Ascending aorta (tissue), 2 donors: ENCODE data around the gene LBR. TPM values are rescaled to one million over a fixed set of nuclear protein-coding genes. Genes with fewer than 3 reads are reported as not detected.

Source experiments
- DNase-seq, 2 donors: peaks; one replicate each; pipeline ENCODE4 v3.0.0-alpha.2; 2019; ENCODE audit warnings: low spot score in 2 of 2
- H3K27ac ChIP-seq, 2 donors: fragments of 200-600 bp; sonication (generic); one replicate each; pipeline ENCODE4 v1.5.1; 2016 to 2017; ENCODE audit warnings: mild to moderate bottlenecking in 1 of 2
- H3K27me3 ChIP-seq: fragments of 200-600 bp; sonication (generic); one replicate; pipeline ENCODE4 v1.5.1; 2017
- H3K36me3 ChIP-seq, 2 donors: fragments of 200-600 bp; sonication (generic); one replicate each; pipeline ENCODE4 v1.5.1; 2016
- H3K4me1 ChIP-seq, 2 donors: fragments of 200-600 bp; sonication (generic); one replicate each; pipeline ENCODE4 v1.5.1; 2016 to 2017; ENCODE audit warnings: mild to moderate bottlenecking in 1 of 2
- H3K4me3 ChIP-seq, 2 donors: fragments of 200-600 bp; sonication (generic); one replicate each; pipeline ENCODE4 v1.5.1; 2016 to 2017; ENCODE audit warnings: mild to moderate bottlenecking in 1 of 2
- H3K9me3 ChIP-seq, 2 donors: fragments of 200-600 bp; sonication (generic); one replicate each; pipeline ENCODE4 v1.5.1; 2016
- intact Hi-C: fragments of 100-400 bp; cut with DNase I; formaldehyde crosslinking; loops from one replicate; pipeline ENCODE4 v1.15.1; 2023
- total RNA-seq: library from RNA; depleted of rRNA; stranded (reverse); fragments of >200 nt; gene quantifications from one replicate; pipeline ENCODE4 v1.1.0, GENCODE V29; 2016
- TF ChIP-seq, protein P1 (sequence below), 3 experiments: fragments of 200-600 bp in 2 of 3; fragments of 450-650 bp in 1 of 3; sonication (generic) in 2 of 3; IDR thresholded peaks; one replicate each; pipeline ENCODE4 v1.5.1; 2016 to 2019; ENCODE audit warnings: antibody characterized with exemption in 3 of 3, mild to moderate bottlenecking in 1 of 3, moderate library complexity in 1 of 3

Gene LBR
- total RNA-seq, 1 donor from 2014 or later = 21.1 TPM

DNA sequence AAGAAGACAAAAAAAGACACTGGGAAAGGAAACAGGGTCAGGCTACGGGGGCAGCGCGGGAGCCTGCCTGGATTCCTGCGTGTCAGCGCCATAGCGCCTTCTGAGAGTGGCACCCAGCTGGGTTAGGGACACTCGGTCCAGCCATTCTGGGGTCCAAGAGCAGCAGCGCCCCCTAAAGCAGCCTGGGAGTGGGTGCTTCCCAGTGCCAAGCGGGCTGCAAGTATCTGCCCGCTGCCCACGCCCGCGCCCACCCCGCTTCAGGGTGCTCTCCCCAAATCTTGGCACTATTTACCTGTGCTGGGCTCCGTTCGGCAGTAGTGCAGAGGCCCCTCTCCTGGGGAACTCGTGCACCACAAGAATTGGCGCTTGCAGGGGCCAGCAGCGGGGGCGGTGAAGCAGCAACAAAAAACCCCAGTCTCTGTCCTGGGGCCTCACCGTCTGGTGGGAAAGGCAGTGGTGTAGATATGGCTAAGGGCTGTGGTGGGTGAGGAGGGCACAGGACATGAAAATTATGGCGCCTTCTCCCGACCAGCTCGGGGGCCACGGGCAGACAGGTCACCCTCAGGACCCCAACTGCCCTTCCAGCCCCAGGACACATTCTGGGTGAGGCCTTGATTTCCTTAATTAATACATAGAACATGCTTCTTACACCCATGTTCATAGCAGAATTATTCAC is 24.1 kb upstream of the LBR start:
- H3K27ac ChIP-seq = no peak overlapping the region
- no peaks in the 10 kb centered on the region for H3K27me3 ChIP-seq
- no peaks in the 10 kb centered on the region for H3K9me3 ChIP-seq
- TF ChIP-seq, protein P1, sequence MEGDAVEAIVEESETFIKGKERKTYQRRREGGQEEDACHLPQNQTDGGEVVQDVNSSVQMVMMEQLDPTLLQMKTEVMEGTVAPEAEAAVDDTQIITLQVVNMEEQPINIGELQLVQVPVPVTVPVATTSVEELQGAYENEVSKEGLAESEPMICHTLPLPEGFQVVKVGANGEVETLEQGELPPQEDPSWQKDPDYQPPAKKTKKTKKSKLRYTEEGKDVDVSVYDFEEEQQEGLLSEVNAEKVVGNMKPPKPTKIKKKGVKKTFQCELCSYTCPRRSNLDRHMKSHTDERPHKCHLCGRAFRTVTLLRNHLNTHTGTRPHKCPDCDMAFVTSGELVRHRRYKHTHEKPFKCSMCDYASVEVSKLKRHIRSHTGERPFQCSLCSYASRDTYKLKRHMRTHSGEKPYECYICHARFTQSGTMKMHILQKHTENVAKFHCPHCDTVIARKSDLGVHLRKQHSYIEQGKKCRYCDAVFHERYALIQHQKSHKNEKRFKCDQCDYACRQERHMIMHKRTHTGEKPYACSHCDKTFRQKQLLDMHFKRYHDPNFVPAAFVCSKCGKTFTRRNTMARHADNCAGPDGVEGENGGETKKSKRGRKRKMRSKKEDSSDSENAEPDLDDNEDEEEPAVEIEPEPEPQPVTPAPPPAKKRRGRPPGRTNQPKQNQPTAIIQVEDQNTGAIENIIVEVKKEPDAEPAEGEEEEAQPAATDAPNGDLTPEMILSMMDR (IDR thresholded peaks at IDR 0.05) = no peak
- no peaks in the 10 kb centered on the region for H3K36me3 ChIP-seq
- peaks cover 2 to 12% of the 10 kb centered on the region in 2 donors for H3K4me1 ChIP-seq
- H3K4me3 ChIP-seq = no peak overlapping the region
- intact Hi-C loops = no loop called here
- DNase-seq = no peak

GRCh38 chr1:225451340-225451739 is 23.5 kb upstream of the LBR start:
- Histone ChIP-seq H3K36me3 (no peaks in the 10 kb centered on the region), H3K4me3 (no peak overlapping the region), H3K27ac (no peak overlapping the region), H3K9me3 (no peaks in the 10 kb centered on the region), H3K4me1 (peaks cover 2 to 14% of the 10 kb centered on the region in 2 donors), H3K27me3 (no peaks in the 10 kb centered on the region)
- no peak for DNase-seq
- TF ChIP-seq, protein P1 (IDR thresholded peaks at IDR 0.05) = no peak
- intact Hi-C loops = no loop called here

DNA sequence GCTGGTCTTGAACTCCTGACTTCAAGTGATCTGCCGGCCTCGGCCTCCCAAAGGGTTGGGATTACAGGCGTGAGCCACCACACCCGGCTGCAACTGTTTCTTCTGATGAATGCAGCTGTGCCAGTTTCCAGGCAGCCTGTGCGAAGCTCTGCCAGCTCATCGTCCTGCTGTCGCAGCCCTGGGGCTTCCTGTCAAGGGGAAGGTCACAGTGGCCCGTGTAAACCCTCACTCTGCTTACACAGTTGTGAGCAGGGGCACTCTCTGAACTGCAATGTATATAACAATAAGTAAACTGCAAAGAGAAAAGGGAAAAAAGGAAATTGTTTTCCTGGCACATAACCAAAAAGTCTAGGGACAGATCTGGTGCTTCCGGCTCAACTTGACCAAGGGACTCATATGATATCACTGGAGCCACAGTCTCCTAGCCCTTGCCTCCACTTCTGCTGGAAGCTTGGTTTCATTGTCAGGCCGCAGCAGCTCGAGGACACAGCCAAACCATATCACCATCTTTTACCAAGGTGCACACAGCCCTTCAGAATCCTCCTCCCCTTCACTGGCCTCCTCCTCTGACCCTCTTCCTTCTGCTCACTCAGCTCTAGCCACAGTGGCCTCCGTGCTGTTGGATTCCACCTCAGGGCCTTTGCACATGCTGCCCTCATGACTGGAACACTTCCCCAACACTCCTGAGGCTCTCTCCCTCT is 22.8 kb upstream of the LBR start:
- H3K36me3 ChIP-seq = no peaks in the 10 kb centered on the region
- no peak overlapping the region for H3K27ac ChIP-seq
- peaks cover 2 to 14% of the 10 kb centered on the region in 2 donors for H3K4me1 ChIP-seq
- no peak for DNase-seq
- TF ChIP-seq, protein P1 (IDR thresholded peaks at IDR 0.05) = no peak
- H3K4me3 ChIP-seq = no peak overlapping the region
- no peaks in the 10 kb centered on the region for H3K9me3 ChIP-seq
- H3K27me3 ChIP-seq = no peaks in the 10 kb centered on the region
- intact Hi-C loops = no loop called here

DNA sequence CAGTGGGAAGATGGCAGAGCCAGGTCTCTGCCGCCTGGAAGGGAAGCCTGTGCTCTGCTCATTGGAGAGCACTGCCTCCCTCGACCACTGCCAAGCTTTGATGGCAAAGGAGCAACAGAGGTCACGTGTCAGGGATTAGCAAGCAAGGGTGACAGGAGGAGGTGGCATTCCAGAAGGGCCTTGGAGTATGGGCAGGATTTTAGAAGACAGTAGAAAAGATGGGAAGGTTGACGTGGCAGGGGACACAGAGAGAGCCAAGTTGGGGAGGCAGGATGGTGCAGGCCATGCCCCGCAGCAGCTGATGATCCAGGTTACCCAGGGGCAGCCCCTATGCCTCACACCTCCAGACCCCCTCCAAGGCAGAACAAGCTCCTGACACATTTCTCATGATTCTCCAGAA is 21.9 kb upstream of the LBR start:
- no peak overlapping the region for H3K27ac ChIP-seq
- TF ChIP-seq, protein P1 (IDR thresholded peaks at IDR 0.05) = no peak
- H3K4me3 ChIP-seq = no peak overlapping the region
- no peaks in the 10 kb centered on the region for H3K9me3 ChIP-seq
- H3K36me3 ChIP-seq = no peaks in the 10 kb centered on the region
- no peak for DNase-seq
- intact Hi-C loops = no loop called here
- H3K27me3 ChIP-seq = no peaks in the 10 kb centered on the region
- H3K4me1 ChIP-seq = peaks cover 2 to 14% of the 10 kb centered on the region in 2 donors

DNA sequence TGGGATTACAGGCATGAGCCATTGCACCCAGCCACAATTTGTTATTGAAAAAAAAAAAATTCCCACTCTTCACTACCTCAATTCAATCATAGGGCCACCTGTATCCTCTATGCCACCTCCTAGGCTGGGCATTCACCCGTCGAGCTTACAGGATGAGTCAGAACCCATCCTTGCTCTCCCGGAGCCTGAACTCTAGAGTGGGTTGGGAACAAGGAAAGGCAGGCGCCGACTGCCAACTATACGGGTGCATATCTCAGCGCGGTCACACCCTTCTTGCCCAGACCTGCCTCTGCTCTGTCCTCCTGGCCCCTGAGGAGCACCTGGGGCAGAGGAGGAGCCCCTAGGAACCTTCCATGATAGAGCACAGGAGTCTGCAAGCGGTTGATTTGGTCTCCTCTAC is 21.4 kb upstream of the LBR start:
- no peak overlapping the region for H3K4me3 ChIP-seq
- H3K9me3 ChIP-seq = no peaks in the 10 kb centered on the region
- H3K27me3 ChIP-seq = no peaks in the 10 kb centered on the region
- intact Hi-C loops = no loop called here
- DNase-seq = no peak
- H3K36me3 ChIP-seq = no peaks in the 10 kb centered on the region
- H3K27ac ChIP-seq = no peak overlapping the region
- H3K4me1 ChIP-seq = peaks cover 0 to 12% of the 10 kb centered on the region in 2 donors
- TF ChIP-seq, protein P1 (IDR thresholded peaks at IDR 0.05) = no peak
